GM18858 (cell line): Measurements from ENCODE around the gene CHMP1A.
A peak's percentile ranks its signal among the peaks of the same experiment; 100 is the strongest.
"Not testable (repeated sequence)": the region's sequence is repeated elsewhere in the genome, so short reads cannot be mapped to it uniquely, and the experiment has no call there.

Source experiments
- ATAC-seq: cut with Tn5 transposase; IDR thresholded peaks from one replicate; pipeline ENCODE4 v1.9.1; 2021; ENCODE audit not compliant: unreplicated experiment

The CHMP1A gene

DNA sequence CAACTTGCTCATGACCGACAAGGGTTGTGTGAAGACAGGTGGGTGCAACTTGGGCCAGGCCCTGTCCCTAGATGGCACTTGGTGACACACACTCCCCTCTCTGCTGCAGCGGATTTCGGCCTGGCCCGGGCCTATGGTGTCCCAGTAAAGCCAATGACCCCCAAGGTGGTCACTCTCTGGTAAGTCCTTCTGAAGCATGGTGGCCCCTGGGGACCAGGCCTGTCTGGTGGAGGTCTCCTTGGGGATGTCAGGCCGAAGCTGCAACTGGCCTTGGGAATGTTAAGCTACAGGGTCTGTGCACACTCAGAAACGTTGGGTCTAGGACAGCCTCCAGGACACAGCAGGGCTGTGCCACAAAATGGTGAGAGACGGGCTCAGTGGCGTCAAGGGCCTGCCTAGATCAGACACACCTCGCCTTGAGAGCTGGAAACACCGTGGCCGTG lies 35.8 kb upstream of the CHMP1A start:
- ATAC-seq: no peak

DNA sequence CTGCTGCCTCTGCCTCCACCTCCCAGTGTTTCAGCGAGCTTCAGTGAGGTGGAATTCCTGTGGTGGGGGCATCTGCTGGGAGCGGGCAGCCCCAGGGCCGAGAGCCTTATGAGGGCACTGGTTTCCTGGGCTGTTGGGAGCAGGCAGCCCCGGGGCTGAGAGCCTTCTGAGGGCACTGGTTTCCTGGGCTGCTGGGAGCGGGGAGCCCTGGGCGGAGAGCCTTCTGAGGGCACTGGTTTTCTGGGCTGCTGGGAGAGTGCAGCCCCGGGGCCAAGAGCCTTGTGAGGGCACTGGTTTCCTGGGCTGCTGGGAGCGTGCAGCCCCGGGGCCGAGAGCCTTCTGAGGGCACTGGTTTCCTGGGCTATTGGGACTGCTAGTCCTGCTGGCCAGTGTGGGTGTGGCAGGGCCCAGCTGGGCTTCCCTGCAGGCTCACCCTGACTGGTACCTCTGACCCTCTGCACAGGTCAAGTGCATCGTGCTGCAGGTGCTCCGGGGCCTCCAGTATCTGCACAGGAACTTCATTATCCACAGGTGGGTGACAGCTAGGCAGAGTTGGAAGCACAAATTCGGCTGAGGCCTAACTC lies 34.6 kb upstream of the CHMP1A start:
- no peak for ATAC-seq

DNA sequence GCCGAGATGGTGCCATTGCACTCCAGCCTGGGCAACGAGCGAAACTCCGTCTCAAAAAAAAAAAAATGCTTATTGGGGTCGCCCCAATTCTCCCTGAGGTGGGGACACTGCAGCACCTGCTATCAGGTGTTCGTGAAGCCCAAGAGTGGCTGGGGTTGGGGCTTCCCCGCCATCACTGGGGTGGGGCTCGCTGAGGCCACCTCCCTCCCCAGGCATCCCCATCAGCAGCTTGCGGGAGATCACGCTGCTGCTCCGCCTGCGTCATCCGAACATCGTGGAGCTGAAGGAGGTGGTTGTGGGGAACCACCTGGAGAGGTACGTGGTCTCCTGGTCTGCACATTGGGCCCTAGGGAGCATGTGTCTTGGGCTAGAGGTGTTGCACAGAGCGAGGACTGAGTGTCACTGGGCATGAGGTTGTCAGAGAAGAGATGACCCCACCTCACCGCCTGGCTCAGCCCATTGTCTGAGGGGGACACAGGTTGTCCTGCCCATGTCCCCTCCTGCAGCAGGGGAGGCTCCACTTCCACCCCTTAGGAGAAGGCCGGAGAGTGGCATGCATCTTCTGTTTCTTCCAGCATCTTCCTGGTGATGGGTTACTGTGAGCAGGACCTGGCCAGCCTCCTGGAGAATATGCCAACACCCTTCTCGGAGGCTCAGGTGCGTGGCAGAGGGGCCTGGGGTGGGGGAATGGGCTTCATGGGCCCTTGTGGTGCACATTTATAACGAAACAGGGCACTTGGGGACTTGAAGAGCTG lies 33.9 kb upstream of the CHMP1A start:
- no peak for ATAC-seq

DNA sequence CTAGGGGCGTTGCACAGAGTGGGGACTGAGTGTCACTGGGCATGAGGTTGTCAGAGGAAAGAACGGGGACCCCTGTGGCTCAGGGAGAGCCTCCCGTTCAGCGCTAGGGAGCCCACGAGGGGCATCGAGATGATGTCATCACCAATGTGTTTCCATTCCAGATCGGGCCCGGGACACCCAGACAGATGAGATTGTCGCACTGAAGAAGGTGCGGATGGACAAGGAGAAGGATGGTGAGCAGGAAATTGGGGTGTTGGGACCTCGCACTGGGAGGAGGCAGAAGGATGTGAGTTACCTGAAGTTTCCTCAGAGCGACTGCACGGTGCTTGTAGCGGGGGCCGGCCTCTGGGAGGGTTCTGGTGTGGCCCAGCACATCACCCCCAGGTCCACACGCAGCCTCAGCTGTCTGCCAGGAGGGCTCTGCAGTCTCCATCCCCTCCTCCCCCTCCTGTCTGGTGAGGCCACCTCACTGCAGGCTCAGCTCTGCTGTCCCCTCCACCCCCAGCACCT lies 32.9 kb upstream of the CHMP1A start:
- no peak for ATAC-seq

DNA sequence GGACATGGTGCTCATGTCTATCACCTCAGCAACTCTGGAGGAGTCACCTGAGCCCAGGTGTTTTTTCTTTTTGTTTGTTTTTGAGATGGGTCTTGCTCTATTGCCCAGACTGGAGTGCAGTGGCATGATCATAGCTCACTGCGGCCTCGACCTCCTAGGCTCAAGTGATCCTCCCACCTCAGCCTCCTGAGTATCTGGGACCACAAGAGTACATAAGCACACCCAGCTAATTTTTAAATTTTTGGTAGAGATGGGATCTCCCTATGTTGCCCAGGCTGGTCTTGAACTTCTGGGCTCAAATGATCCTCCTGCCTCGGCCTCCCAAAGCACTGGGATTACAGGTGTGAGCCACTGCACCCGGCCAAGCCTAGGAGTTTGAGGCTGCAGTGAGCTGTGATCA lies 32.1 kb upstream of the CHMP1A start:
- not testable (repeated sequence) for ATAC-seq

DNA sequence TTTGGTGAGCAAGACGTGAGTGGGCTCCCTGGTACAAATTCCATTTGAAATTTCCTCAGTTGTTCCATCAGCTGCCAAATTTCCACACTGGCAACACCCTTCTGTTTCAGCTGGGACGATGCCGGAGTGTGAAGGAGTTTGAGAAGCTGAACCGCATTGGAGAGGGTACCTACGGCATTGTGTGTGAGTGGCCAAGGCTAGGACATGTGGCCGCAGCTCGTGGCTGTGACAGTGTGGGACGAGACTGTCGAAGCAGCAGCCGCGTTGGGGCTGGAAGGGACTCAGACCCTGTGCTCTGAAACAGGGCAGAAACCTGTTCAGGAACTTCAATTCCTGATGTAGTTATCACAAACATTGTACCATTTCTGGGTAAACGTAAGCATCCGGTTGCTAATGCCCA lies 31.6 kb upstream of the CHMP1A start:
- ATAC-seq: no peak

DNA sequence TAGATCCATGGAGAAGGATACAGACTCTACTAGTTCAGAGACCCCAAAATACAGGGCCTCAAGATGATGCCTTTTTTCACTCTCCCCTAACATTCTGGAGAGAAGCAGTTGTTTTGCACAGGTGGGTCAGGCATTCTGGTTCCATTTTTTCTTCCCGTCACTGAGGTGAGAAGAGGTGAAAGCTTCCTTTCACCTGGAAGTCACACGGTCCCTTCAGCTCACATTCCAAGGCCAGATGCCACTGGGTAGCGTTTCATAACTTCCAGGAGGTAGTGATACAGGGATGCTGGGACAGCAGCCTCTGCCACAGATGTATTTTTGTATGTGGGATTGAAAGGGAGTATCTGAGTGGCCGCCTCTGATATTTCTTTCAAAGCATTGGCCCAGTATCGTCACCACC lies 30.9 kb upstream of the CHMP1A start:
- no peak for ATAC-seq

DNA sequence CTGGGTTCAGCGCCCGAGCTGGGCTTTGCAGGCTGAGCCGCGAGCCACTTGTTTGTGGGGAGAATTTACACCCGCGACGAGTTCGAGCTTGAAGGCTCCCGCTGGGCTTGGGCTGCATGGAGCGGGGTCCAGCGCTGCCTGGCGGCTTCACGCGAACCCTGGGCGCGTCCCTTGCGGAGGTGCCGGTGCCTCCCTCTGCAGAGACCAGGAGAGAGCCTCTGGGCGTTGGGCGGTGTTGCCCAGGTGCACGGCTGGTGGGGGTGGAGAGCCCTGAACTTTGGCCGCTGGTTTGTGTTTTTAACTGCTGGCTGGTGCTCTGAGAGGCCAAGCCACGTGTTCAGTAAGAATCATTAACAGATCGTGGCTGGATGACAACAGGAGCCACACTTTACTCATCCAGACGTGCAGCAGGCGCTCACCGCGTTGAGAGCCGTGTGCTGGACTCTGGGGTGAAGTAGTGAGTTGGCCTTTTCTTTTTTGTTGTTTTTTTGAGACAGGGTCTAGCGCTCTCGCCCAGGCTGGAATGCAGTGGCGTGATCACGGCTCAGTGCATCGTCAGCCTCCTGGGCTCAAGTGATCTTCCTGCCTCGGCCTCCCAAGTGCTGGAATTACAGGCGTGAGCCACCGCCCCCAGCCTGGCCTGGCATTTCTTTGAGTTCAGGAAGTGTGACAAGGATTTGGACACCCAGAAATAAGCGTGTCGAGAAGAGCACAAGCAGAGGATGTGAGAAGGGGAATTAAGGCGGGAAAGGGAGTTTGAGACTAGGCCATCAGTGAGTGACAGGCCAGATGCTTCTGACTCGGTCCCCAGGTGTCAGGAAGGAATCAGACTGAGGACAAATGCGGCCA lies 29.8 kb upstream of the CHMP1A start:
- ATAC-seq: peak; percentile 22

DNA sequence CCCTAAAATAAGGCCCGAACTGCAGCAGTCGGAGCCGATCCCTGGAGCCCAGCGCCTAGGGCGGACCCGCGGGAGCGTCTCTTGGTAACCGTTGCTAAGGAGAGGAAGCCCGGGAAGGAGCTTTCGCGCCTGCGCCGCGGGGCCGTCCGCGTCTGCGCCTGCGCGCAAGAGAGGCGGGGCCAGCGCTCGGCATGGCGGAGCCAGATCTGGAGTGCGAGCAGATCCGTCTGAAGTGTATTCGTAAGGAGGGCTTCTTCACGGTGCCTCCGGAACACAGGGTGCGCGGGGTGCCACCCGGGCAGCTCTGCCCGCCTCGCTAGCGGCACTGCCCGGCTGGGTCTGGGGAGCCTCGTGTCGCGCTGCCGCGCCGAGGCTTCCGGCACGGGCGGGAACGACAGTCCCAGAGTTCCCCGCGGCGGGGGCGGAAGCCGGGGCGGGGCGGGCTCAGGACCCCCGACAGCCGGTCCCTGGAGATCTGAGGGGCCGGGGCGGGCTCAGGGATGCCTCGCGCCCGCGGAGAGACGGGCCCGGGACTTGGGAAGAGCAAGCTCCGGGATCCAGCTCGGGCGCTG lies 29.1 kb upstream of the CHMP1A start, which contains the start of gene CDK10:
Gene CDK10, plus strand, starts transcription at position 170 of the 572 bp plus-strand sequence. Its CDS starts 22 bp downstream, at position 192.
- ATAC-seq: peak; percentile 74

DNA sequence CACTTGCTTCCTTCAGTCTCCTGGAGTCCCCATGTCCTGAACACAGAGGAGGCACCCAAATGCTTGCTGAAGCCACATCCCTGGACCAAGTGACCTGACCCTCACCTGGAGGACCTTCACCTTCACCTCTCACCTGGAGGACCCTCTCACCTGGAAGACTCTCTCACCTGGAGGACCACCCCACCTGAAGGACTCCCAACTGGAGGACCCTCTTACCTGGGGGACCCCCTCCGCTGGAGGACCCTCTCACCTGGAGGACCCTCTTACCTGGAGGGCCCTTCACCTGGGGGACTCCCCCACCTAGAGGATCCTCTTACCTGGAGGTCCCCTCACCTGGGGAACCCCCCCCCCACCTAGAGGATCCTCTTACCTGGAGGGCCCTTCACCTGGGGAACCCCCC lies 28.4 kb upstream of the CHMP1A start:
- ATAC-seq: no peak

DNA sequence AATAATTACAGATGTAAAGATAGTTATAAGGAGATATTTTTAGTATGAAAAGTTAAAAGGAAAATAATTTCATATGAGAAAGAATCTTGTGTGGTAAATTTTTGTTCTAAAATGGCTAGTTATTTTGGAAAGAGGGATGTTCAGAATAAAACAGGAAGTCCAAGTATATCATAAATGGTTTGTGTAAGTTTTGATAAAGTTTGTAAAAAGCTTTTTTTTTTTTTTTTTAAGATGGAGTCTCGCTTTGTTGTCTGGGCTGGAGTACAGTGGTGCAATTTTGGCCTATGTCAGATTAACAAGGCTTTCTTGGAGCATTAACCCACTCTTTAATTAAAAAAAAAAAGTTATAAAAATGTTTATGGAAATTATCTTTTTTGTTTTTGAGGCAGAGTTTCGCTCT lies 20.8 kb upstream of the CHMP1A start:
- ATAC-seq: no peak

DNA sequence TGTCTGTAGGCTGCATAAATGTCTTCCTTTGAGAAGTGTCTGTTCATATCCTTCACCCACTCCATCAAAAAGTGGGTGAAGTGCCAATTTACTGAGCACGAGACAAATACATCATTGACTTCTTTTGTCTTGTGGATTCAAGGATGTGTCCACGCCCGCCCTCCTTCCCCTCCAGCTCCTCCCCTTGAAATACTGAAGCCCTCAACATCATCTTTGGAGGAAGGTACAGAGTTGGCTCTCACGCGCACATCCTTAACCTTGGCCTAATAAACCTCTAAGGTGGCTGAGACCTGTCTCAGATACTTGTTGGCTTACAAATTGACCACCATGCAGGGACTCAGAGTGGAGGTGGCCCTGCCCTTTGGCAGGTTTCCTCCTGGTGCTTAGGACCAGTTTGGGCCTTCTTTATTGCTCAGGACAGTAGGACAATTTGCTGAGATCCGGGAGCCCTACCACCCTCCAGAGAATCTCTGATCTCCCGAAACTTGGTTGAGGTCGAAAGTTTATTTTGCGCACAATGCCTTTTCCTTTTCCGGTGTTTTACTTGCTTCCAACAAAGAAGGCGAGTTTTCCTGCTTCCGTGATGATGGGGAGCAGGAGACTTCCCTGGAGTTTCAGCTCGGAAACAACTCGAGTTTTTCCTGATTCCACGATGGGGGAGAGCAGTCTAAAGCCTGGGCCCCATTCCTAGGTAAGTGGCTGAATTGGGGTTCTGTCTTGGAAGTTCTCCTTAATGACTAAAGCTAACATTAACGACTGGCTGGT lies 14.9 kb upstream of the CHMP1A start:
- no peak for ATAC-seq

DNA sequence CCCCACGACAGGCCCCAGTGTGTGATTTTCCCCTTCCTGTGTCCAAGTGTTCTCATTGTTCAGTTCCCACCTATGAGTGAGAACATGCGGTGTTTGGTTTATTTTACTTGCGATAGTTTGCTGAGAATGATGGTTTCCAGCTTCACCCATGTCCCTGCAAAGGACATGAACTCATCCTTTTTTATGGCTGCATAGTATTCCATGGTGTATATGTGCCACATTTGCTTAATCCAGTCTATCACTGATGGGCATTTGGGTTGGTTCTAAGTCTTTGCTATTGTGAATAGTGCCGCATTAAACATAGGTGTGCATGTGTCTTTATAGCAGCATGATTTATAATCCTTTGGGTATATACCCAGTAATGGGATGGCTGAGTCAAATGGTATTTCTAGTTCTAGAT lies 14.1 kb upstream of the CHMP1A start:
- ATAC-seq: not testable (repeated sequence)

DNA sequence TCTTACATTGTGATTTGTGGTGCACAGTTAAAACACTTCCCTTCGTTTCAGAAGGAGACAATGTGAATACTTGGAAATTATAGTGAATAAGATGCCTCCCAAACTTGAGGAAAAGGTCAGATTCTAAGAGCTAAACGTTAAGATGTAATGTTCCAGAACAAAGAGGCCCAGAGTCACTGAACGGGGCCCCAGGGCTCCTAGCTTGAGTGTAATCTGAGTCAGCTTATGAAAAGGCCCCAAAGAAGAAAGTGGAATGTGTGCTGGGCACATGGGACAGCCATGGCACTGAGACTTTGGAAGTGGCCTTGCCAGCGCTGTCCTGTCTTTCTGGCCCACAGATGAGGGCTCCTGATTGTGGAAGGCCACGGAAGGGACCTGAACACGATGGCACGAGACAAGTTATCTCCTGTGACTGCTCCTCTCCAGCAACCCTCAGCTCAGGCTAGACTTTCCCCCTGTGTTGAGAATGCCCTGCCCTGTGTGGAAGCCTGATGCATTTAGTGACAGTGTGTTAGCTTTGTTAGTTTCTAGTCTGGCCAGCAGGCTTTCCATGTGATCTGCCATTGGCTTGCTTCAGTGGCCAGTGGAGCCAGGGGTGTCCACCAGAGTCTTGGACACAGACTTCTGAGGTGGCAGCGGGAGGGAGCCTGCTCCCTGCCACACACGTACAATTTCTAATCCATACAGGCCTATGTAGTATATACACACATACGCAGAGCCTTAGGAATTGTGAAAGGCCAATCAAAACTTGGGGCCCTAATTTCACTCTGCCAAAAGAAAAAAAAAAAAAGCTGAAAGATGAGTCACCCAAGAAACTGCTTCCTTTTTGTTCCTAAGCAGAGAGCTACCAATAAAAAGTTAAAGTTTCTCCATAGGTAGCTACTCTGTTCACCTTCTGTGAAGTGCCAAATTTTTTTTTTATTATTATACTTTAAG lies 13.3 kb upstream of the CHMP1A start:
- ATAC-seq: no peak

DNA sequence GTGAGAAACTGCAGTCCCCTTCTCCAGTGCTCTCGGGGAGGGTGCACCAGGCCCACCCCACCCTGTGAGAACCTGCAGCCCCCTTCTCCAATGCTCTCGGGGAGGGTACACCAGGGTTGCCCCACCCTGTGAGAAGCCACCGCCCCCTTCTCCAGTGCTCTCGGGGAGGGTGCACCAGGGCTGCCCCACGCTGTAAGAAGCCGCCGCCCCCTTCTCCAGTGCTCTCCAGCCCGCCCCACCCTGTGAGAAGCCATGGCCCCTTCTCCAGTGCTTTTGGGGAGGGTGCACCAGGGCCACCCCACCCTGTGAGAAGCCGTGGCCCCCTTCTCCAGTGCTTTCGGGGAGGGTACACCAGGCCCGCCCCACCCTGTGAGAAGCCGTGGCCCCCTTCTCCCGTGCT lies 12.2 kb upstream of the CHMP1A start:
- ATAC-seq: no peak

DNA sequence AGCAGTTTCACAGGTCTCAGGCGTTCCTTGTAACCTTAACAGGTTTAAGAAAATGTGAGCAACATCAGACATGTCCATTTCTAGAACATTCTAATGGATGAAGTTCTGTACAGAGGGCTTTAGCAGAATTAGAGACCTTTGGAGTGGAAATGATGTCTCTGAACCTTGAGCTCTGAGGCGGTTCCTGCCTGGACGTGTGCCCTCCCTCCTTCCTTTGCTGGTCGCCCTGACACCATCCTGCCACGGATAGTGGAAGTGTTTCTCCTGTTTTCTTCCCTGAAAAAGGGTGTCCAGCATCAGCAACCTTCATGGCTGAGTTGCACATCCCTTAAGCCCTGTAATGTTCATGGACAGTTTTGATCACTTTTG lies 11.3 kb upstream of the CHMP1A start:
- no peak for ATAC-seq

DNA sequence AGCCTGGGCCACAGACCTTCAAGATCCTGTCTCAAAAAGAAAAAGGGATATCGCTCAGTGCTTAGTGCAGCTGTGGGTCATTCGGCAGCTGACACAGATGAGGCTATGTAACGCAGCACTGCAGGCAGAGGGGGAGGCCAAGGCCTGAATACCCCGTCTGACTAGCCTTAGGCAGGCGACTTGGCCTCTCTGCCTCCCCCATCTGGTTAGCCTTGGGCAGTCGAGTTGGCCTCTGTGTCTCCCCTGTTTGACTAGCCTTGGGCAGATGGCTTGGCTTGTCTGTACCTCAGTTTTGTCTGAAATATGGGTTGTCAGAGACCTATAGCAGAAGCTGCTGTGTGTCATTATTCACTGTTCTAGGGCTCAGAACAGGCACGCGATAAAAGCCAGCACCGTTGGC lies 10.1 kb upstream of the CHMP1A start:
- ATAC-seq: no peak

DNA sequence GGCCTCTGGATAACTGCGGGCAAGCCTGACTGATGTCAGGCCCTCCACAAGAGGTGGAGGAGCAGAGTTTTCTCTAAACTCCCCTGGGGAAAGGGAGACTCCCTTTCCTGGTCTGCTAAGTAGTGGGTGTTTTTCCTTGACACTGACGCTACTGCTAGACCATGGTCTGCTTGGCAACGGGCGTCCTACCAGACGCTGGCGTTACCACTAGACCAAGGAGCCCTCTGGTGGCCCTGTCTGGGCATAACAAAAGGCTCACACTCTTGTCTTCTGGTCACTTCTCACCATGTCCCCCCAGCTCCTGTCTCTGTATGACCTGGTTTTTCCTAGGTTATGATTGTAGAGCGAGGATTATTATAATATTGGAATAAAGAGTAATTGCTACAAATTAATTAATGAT lies 9.5 kb upstream of the CHMP1A start:
- ATAC-seq: not testable (repeated sequence)

DNA sequence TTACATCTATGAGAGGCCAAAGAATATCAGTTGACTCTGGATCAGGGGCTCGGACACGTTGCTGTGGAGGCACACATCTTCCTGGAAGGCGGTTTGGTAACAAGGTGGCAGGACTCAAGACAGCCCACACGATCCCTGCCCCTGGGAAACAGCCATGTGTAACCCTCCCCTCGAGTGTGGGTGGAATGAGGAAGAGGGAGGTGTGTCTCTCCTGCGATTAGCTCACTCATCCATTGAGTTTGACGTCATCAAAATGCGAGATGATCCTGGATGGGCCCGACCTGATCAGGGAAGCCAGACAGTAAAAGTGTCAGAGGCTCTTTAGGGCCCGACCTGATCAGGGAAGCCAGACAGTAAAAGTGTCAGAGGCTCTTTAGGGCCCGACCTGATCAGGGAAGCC lies 6.7 kb upstream of the CHMP1A start:
- ATAC-seq: not testable (repeated sequence)
